ENCODE measurements around the gene SH2B3.
"Not testable (repeated sequence)": the region's sequence is repeated elsewhere in the genome, so short reads cannot be mapped to it uniquely, and the experiment has no call there.

Gene SH2B3

DNA sequence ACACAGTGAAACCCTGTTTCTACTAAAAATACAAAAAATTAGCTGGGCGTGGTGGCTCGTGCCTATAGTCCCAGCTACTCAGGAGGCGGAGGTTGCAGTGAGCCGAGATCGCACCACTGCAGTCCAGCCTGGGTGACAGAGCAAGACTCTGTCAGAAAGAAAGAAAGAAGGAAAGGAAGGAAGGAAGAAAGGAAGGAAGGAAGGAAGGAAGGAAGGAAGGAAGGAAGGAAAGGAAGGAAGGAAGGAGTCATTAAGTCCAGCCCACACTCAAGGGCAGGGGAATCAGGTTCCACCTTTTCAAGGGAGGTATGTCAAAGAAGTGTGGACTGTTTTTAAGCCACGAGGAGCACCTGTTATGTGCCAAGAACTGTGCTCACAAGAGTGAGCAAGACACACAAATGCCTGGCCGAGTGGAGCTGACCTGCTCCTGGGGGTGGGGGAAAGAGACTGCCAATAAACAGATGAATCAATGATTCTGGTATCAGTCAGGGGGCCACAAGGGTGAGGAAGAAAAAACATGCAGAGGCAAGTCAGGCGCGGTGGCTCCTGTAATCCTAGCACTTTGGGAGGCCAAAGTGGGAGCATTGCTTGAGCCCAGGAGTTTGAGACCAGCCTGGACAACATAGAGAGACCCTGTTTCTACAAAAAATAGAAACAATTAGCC lies 5.8 kb upstream of the SH2B3 start:
- not testable (repeated sequence) for H3K4me3 ChIP-seq (ENCODE audit: low read depth in 1 of 2, low read length in 2 of 2); H3K36me3 ChIP-seq (ENCODE audit: control insufficient read depth in 1 of 2, insufficient read depth in 2 of 2, low read length in 2 of 2); H3K9ac ChIP-seq (ENCODE audit: low read depth in 1 of 2, low read length in 2 of 2); H3K27me3 ChIP-seq (ENCODE audit: control insufficient read depth in 1 of 2, insufficient read depth in 2 of 2, low read length in 2 of 2); H3K27ac ChIP-seq (ENCODE audit: low read depth, low read length); H3K9me3 ChIP-seq (ENCODE audit: control insufficient read depth in 1 of 2, low read length in 2 of 2)
- peaks cover 19 to 22% of the 10 kb centered on the region in 2 donors for H3K4me1 ChIP-seq (ENCODE audit: control insufficient read depth in 1 of 2, insufficient read depth in 2 of 2, low read length in 2 of 2)

DNA sequence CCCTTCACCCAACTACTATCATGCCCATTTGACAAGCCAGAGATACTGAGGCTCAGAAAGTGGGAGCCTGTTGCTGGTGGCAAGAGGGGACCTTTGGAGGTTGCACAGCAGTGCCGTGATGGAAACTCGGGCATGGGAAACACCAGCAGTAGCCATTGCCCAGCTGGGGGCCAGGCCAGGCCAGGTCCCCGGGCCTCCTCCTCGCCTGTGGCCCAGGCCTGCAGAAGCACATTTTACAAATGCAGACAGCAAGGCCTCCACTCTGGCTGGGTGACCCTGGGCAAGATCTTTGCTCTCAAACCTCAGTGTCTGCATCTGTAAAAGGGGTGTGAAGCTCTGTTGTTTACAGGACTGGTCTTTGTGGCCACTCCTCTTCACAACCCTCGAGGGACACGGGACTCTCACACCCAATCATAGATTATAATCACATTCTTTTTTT lies 4.5 kb upstream of the SH2B3 start:
- no peaks in the 10 kb centered on the region for H3K9me3 ChIP-seq (ENCODE audit: control insufficient read depth in 1 of 2, low read length in 2 of 2)
- H3K4me1 ChIP-seq (ENCODE audit: control insufficient read depth in 1 of 2, insufficient read depth in 2 of 2, low read length in 2 of 2), result peaks cover 19 to 26% of the 10 kb centered on the region in 2 donors
- H3K4me3 ChIP-seq (ENCODE audit: low read depth in 1 of 2, low read length in 2 of 2), result no peak overlapping the region
- no peaks in the 10 kb centered on the region for H3K36me3 ChIP-seq (ENCODE audit: control insufficient read depth in 1 of 2, insufficient read depth in 2 of 2, low read length in 2 of 2)
- H3K9ac ChIP-seq (ENCODE audit: low read depth in 1 of 2, low read length in 2 of 2), result no peak overlapping the region
- no peaks in the 10 kb centered on the region for H3K27me3 ChIP-seq (ENCODE audit: control insufficient read depth in 1 of 2, insufficient read depth in 2 of 2, low read length in 2 of 2)
- no peak overlapping the region for H3K27ac ChIP-seq (ENCODE audit: low read depth, low read length)

DNA sequence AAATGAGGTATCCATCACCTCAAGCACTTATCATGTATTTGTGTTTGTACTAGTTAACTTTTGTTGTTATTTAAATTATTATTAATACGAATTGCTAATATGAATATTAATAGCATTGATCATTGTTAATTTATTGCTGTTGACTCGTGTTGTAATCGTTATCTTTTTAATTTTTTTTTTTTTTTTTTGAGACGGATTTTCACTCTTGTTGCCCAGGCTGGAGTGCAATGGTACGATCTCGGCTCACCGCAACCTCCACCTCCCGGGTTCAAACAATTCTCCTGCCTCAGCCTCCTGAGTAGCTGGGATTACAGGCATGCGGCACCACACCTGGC lies 3.3 kb upstream of the SH2B3 start:
- not testable (repeated sequence) for H3K9me3 ChIP-seq (ENCODE audit: control insufficient read depth in 1 of 2, low read length in 2 of 2); H3K4me3 ChIP-seq (ENCODE audit: low read depth in 1 of 2, low read length in 2 of 2); H3K9ac ChIP-seq (ENCODE audit: low read depth in 1 of 2, low read length in 2 of 2); H3K36me3 ChIP-seq (ENCODE audit: control insufficient read depth in 1 of 2, insufficient read depth in 2 of 2, low read length in 2 of 2); H3K27me3 ChIP-seq (ENCODE audit: control insufficient read depth in 1 of 2, insufficient read depth in 2 of 2, low read length in 2 of 2); H3K27ac ChIP-seq (ENCODE audit: low read depth, low read length)
- peaks cover 18 to 39% of the 10 kb centered on the region in 2 donors for H3K4me1 ChIP-seq (ENCODE audit: control insufficient read depth in 1 of 2, insufficient read depth in 2 of 2, low read length in 2 of 2)

DNA sequence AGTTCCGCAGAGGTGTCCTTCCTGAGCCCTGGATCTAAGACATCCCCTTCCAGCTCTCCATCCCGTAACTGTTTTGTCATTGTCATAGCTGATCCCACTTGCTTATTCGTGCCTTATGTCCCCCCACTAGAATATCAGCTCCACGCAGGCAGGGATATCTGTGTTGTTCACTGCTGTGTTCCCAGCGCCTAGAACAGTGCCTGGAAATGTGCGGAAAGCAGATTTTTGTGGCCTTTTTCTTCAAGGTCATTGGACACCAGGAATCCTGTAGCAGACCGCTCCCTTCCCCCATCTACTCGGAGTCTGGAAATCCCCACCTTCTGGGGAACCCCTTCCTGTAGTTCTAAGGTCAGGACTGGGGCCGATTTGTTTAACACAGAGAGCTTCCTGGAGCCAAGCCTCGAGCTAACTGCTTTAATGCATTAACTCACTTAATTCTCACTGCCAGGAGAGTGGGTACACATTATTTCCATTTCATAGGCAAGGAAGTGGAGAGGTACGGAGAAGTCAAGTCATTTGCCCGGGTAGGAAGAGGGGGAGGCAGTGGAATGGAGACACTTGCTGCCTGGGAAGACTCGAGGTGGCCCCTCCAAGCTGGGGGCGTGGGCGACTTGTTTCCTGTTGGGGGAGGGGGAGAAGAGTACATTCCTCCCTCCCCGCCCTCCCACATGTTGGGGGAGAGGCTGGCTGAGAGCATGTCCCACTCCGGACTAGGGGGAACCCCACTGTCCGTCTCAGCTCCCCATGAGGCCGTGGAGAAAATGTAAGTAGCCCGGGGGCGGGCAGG lies 1.2 kb upstream of the SH2B3 start:
- Histone ChIP-seq H3K9me3 (ENCODE audit: control insufficient read depth in 1 of 2, low read length in 2 of 2) (no peaks in the 10 kb centered on the region), H3K27me3 (ENCODE audit: control insufficient read depth in 1 of 2, insufficient read depth in 2 of 2, low read length in 2 of 2) (no peaks in the 10 kb centered on the region), H3K36me3 (ENCODE audit: control insufficient read depth in 1 of 2, insufficient read depth in 2 of 2, low read length in 2 of 2) (no peaks in the 10 kb centered on the region), H3K27ac (ENCODE audit: low read depth, low read length) (peak overlapping the region; percentile 2), H3K9ac (ENCODE audit: low read depth in 1 of 2, low read length in 2 of 2) (peak overlapping the region; percentile 26 to 63), H3K4me1 (ENCODE audit: control insufficient read depth in 1 of 2, insufficient read depth in 2 of 2, low read length in 2 of 2) (peaks cover 28 to 53% of the 10 kb centered on the region in 2 donors), H3K4me3 (ENCODE audit: low read depth in 1 of 2, low read length in 2 of 2) (peak overlapping the region; percentile 64 to 71)

- H3K4me1 ChIP-seq (ENCODE audit: control insufficient read depth in 1 of 2, insufficient read depth in 2 of 2, low read length in 2 of 2), result peaks cover 34 to 61% of the 10 kb centered on the region in 2 donors
- H3K4me3 ChIP-seq (ENCODE audit: low read depth in 1 of 2, low read length in 2 of 2), result peak overlapping the region; percentile 64 to 71
- peak overlapping the region; percentile 54 for H3K27ac ChIP-seq (ENCODE audit: low read depth, low read length)
- H3K9ac ChIP-seq (ENCODE audit: low read depth in 1 of 2, low read length in 2 of 2), result peak overlapping the region; percentile 26 to 63
- no peaks in the 10 kb centered on the region for H3K36me3 ChIP-seq (ENCODE audit: control insufficient read depth in 1 of 2, insufficient read depth in 2 of 2, low read length in 2 of 2)
- no peaks in the 10 kb centered on the region for H3K27me3 ChIP-seq (ENCODE audit: control insufficient read depth in 1 of 2, insufficient read depth in 2 of 2, low read length in 2 of 2)
- no peaks in the 10 kb centered on the region for H3K9me3 ChIP-seq (ENCODE audit: control insufficient read depth in 1 of 2, low read length in 2 of 2)
Observed at GRCh38 chr12:111405149-111405858, 419 bp upstream of the SH2B3 start.

- Histone ChIP-seq H3K36me3 (ENCODE audit: control insufficient read depth in 1 of 2, insufficient read depth in 2 of 2, low read length in 2 of 2) (no peaks in the 10 kb centered on the region), H3K4me1 (ENCODE audit: control insufficient read depth in 1 of 2, insufficient read depth in 2 of 2, low read length in 2 of 2) (peaks cover 42 to 69% of the 10 kb centered on the region in 2 donors), H3K27ac (ENCODE audit: low read depth, low read length) (peak overlapping the region; percentile 88), H3K27me3 (ENCODE audit: control insufficient read depth in 1 of 2, insufficient read depth in 2 of 2, low read length in 2 of 2) (no peaks in the 10 kb centered on the region), H3K9ac (ENCODE audit: low read depth in 1 of 2, low read length in 2 of 2) (peak overlapping the region; percentile 79 to 82), H3K4me3 (ENCODE audit: low read depth in 1 of 2, low read length in 2 of 2) (peak overlapping the region; percentile 83 to 84), H3K9me3 (ENCODE audit: control insufficient read depth in 1 of 2, low read length in 2 of 2) (no peaks in the 10 kb centered on the region)
Observed at GRCh38 chr12:111406474-111407376, 1.0 kb downstream of the SH2B3 start.

- peak overlapping the region; percentile 79 to 82 for H3K9ac ChIP-seq (ENCODE audit: low read depth in 1 of 2, low read length in 2 of 2)
- H3K27ac ChIP-seq (ENCODE audit: low read depth, low read length), result peak overlapping the region; percentile 88
- H3K36me3 ChIP-seq (ENCODE audit: control insufficient read depth in 1 of 2, insufficient read depth in 2 of 2, low read length in 2 of 2), result no peaks in the 10 kb centered on the region
- H3K4me3 ChIP-seq (ENCODE audit: low read depth in 1 of 2, low read length in 2 of 2), result peak overlapping the region; percentile 83 to 84
- no peaks in the 10 kb centered on the region for H3K27me3 ChIP-seq (ENCODE audit: control insufficient read depth in 1 of 2, insufficient read depth in 2 of 2, low read length in 2 of 2)
- H3K4me1 ChIP-seq (ENCODE audit: control insufficient read depth in 1 of 2, insufficient read depth in 2 of 2, low read length in 2 of 2), result peaks cover 42 to 76% of the 10 kb centered on the region in 2 donors
- no peaks in the 10 kb centered on the region for H3K9me3 ChIP-seq (ENCODE audit: control insufficient read depth in 1 of 2, low read length in 2 of 2)
Observed at GRCh38 chr12:111407377-111408115, 1.8 kb downstream of the SH2B3 start.

DNA sequence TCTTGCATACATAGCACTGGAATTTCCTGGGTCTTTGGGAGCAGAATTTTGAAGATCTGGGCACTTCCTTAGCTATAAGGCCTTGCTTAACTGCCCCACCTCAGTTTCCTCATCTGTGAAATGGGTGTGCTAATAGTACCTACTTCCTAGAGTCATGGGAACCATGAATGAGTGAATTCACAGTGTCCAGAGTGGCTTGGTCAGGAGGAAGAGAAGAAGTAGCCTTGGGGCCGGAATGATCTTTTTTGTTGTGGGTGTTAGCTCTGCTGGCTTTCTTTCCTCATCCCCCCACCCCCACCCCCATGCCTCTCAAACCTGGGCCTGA lies 2.4 kb downstream of the SH2B3 start:
- Histone ChIP-seq H3K9ac (ENCODE audit: low read depth in 1 of 2, low read length in 2 of 2) (peak overlapping the region; percentile 26 to 82), H3K4me3 (ENCODE audit: low read depth in 1 of 2, low read length in 2 of 2) (peak overlapping the region; percentile 83 to 84), H3K27me3 (ENCODE audit: control insufficient read depth in 1 of 2, insufficient read depth in 2 of 2, low read length in 2 of 2) (no peaks in the 10 kb centered on the region), H3K36me3 (ENCODE audit: control insufficient read depth in 1 of 2, insufficient read depth in 2 of 2, low read length in 2 of 2) (no peaks in the 10 kb centered on the region), H3K4me1 (ENCODE audit: control insufficient read depth in 1 of 2, insufficient read depth in 2 of 2, low read length in 2 of 2) (peaks cover 41 to 77% of the 10 kb centered on the region in 2 donors), H3K27ac (ENCODE audit: low read depth, low read length) (peak overlapping the region; percentile 50), H3K9me3 (ENCODE audit: control insufficient read depth in 1 of 2, low read length in 2 of 2) (no peaks in the 10 kb centered on the region)

- H3K9ac ChIP-seq (ENCODE audit: low read depth in 1 of 2, low read length in 2 of 2), result peak overlapping the region in 1 of 2 donors; percentile 26
- no peaks in the 10 kb centered on the region for H3K9me3 ChIP-seq (ENCODE audit: control insufficient read depth in 1 of 2, low read length in 2 of 2)
- H3K36me3 ChIP-seq (ENCODE audit: control insufficient read depth in 1 of 2, insufficient read depth in 2 of 2, low read length in 2 of 2), result no peaks in the 10 kb centered on the region
- peaks cover 45 to 76% of the 10 kb centered on the region in 2 donors for H3K4me1 ChIP-seq (ENCODE audit: control insufficient read depth in 1 of 2, insufficient read depth in 2 of 2, low read length in 2 of 2)
- peak overlapping the region; percentile 54 for H3K27ac ChIP-seq (ENCODE audit: low read depth, low read length)
- H3K4me3 ChIP-seq (ENCODE audit: low read depth in 1 of 2, low read length in 2 of 2), result peak overlapping the region; percentile 43 to 84
- no peaks in the 10 kb centered on the region for H3K27me3 ChIP-seq (ENCODE audit: control insufficient read depth in 1 of 2, insufficient read depth in 2 of 2, low read length in 2 of 2)
Observed at GRCh38 chr12:111408686-111409402, 3.1 kb downstream of the SH2B3 start.
